H9 (cell line): ENCODE measurements around the gene HLA-DPB1. TPM values are rescaled to one million over a fixed set of nuclear protein-coding genes. Genes with fewer than 3 reads are reported as not detected.

ENCODE experiments used
- DNase-seq: peaks from one replicate; pipeline ENCODE4 v3.0.0-alpha.2; 2017
- H2AFZ ChIP-seq: one replicate; pipeline ENCODE4 v1.6.1; 2013; ENCODE audit warnings: mild to moderate bottlenecking, low read length, control low read depth, moderate library complexity
- H2AK5ac ChIP-seq: 2 replicates; pipeline ENCODE4 v1.6.1; 2013; ENCODE audit warnings: low read length, control low read depth, mixed read lengths; ENCODE audit not compliant: insufficient read length
- H2BK120ac ChIP-seq: one replicate; pipeline ENCODE4 v1.6.1; 2013; ENCODE audit warnings: low read depth, mild to moderate bottlenecking, low read length, control low read depth, inconsistent platforms; ENCODE audit not compliant: poor library complexity, severe bottlenecking
- H2BK12ac ChIP-seq: 2 replicates; pipeline ENCODE4 v1.6.1; 2013; ENCODE audit warnings: low read length, control low read depth, mixed read lengths, low read depth; ENCODE audit not compliant: insufficient read length
- H2BK15ac ChIP-seq: 2 replicates; pipeline ENCODE4 v1.6.1; 2013; ENCODE audit warnings: low read depth, low read length, control low read depth
- H2BK20ac ChIP-seq: one replicate; pipeline ENCODE4 v1.6.1; 2013; ENCODE audit warnings: low read depth, mild to moderate bottlenecking, low read length, control low read depth, inconsistent platforms; ENCODE audit not compliant: poor library complexity, severe bottlenecking
- H2BK5ac ChIP-seq: 2 replicates; pipeline ENCODE4 v1.6.1; 2013; ENCODE audit warnings: low read length, control low read depth, mixed read lengths; ENCODE audit not compliant: insufficient read length
- H3K14ac ChIP-seq: 2 replicates; pipeline ENCODE4 v1.6.1; 2013; ENCODE audit warnings: low read length, control low read depth; ENCODE audit not compliant: insufficient read depth
- H3K18ac ChIP-seq: 2 replicates; pipeline ENCODE4 v1.6.1; 2013; ENCODE audit warnings: low read depth, mild to moderate bottlenecking, mixed read lengths, low read length, control low read depth; ENCODE audit not compliant: insufficient read length
- H3K23ac ChIP-seq: 2 replicates; pipeline ENCODE4 v1.6.1; 2013; ENCODE audit warnings: low read length, control low read depth, mixed read lengths, low read depth; ENCODE audit not compliant: insufficient read length
- H3K23me2 ChIP-seq: 2 replicates; pipeline ENCODE4 v1.6.1; 2013; ENCODE audit warnings: low read depth, mild to moderate bottlenecking, mixed read lengths, low read length, control low read depth; ENCODE audit not compliant: insufficient read length, poor library complexity, severe bottlenecking
- H3K27ac ChIP-seq: 2 replicates; pipeline ENCODE4 v1.5.1; 2013; ENCODE audit warnings: low read length, control low read depth, mixed read lengths, low read depth; ENCODE audit not compliant: insufficient read length
- H3K27me3 ChIP-seq: 2 replicates; pipeline ENCODE4 v1.6.1; 2013; ENCODE audit warnings: low read length, control low read depth, inconsistent platforms; ENCODE audit not compliant: insufficient read depth
- H3K4ac ChIP-seq: 2 replicates; pipeline ENCODE4 v1.6.1; 2013; ENCODE audit warnings: low read depth, mild to moderate bottlenecking, control low read depth, inconsistent platforms, low read length, moderate library complexity
- H3K4me1 ChIP-seq: 2 replicates; pipeline ENCODE4 v1.6.1; 2013; ENCODE audit warnings: low read length, control low read depth, inconsistent platforms; ENCODE audit not compliant: insufficient read depth
- H3K4me2 ChIP-seq: 2 replicates; pipeline ENCODE4 v1.6.1; 2013; ENCODE audit warnings: low read length, control low read depth, mixed read lengths; ENCODE audit not compliant: insufficient read length, insufficient read depth
- H3K56ac ChIP-seq: 2 replicates; pipeline ENCODE4 v1.6.1; 2013; ENCODE audit warnings: low read depth, mild to moderate bottlenecking, mixed read lengths, low read length, control low read depth; ENCODE audit not compliant: insufficient read length
- H3K79me1 ChIP-seq: 2 replicates; pipeline ENCODE4 v1.6.1; 2013; ENCODE audit warnings: low read depth, mild to moderate bottlenecking, moderate library complexity, low read length, control low read depth, inconsistent platforms; ENCODE audit not compliant: insufficient read depth, poor library complexity, severe bottlenecking
- H3K79me2 ChIP-seq: 2 replicates; pipeline ENCODE4 v1.6.1; 2013; ENCODE audit warnings: low read length, control low read depth, inconsistent platforms; ENCODE audit not compliant: insufficient read depth
- H3K9ac ChIP-seq: 2 replicates; pipeline ENCODE4 v1.6.1; 2013; ENCODE audit warnings: low read length, control low read depth, mixed read lengths; ENCODE audit not compliant: insufficient read length; ENCODE audit errors: extremely low read depth
- H3K9me3 ChIP-seq: one replicate; pipeline ENCODE4 v1.6.1; 2013; ENCODE audit warnings: low read depth, low read length, inconsistent platforms; ENCODE audit not compliant: control insufficient read depth
- H3T11ph ChIP-seq: one replicate; pipeline ENCODE4 v1.6.1; 2013; ENCODE audit warnings: mild to moderate bottlenecking, low read length, control low read depth, inconsistent platforms
- H4K20me1 ChIP-seq: one replicate; pipeline ENCODE4 v1.6.1; 2013; ENCODE audit not compliant: control insufficient read depth, insufficient read length, insufficient read depth
- H4K5ac ChIP-seq: 2 replicates; pipeline ENCODE4 v1.6.1; 2013; ENCODE audit warnings: low read depth, mild to moderate bottlenecking, mixed read lengths, low read length, control low read depth; ENCODE audit not compliant: insufficient read length
- H4K8ac ChIP-seq: replicated peaks from 2 replicates; pipeline ENCODE4 v1.6.1; 2013; ENCODE audit warnings: low read length, control low read depth, mixed read lengths, low read depth; ENCODE audit not compliant: insufficient read length
- H4K91ac ChIP-seq: 2 replicates; pipeline ENCODE4 v1.6.1; 2013; ENCODE audit warnings: low read depth, mild to moderate bottlenecking, moderate library complexity, mixed read lengths, low read length, control low read depth; ENCODE audit not compliant: insufficient read length
- H3K27ac Mint-ChIP-seq, 3 experiments: 2 replicates in 2 of 3; 3 replicates in 1 of 3; pipeline ENCODE4 v1.8.0; 2020 to 2021; ENCODE audit warnings: mixed read lengths in 3 of 3, mild to moderate bottlenecking in 1 of 3, moderate library complexity in 1 of 3
- H3K27me3 Mint-ChIP-seq: 2 replicates; pipeline ENCODE4 v1.8.0; 2021; ENCODE audit warnings: low read depth, mild to moderate bottlenecking, moderate library complexity, mixed read lengths
- H3K36me3 Mint-ChIP-seq, 3 experiments: 2 replicates in 2 of 3; 3 replicates in 1 of 3; pipeline ENCODE4 v1.8.0; 2020 to 2021; ENCODE audit warnings: low read depth in 3 of 3, mixed read lengths in 3 of 3; ENCODE audit not compliant: insufficient read depth in 1 of 3
- H3K4me1 Mint-ChIP-seq, 2 experiments: 2 replicates each; pipeline ENCODE4 v1.8.0; 2020; ENCODE audit warnings: mixed read lengths in 2 of 2
- H3K4me3 Mint-ChIP-seq, 2 experiments: 2 replicates in 1 of 2; 3 replicates in 1 of 2; pipeline ENCODE4 v1.8.0; 2020 to 2021; ENCODE audit warnings: mild to moderate bottlenecking in 2 of 2, mixed read lengths in 2 of 2, moderate library complexity in 1 of 2
- H3K9me3 Mint-ChIP-seq, 2 experiments: 2 replicates in 1 of 2; 3 replicates in 1 of 2; pipeline ENCODE4 v1.8.0; 2020; ENCODE audit warnings: mild to moderate bottlenecking in 2 of 2, mixed read lengths in 2 of 2, moderate library complexity in 1 of 2
- CTCF ChIP-seq: fragments of 200-600 bp; sonication (generic); conservative IDR thresholded peaks from 3 replicates; pipeline ENCODE4 v1.8.0; 2021; ENCODE audit warnings: antibody characterized with exemption, mild to moderate bottlenecking
- WGBS: extraction: QIAGEN DNeasy Blood & Tissue Kit; methylation state at CpG from one replicate; pipeline ENCODE4 v1.1.7; 2013; ENCODE audit warnings: missing lambda C conversion rate, low lambda C conversion rate, mixed read lengths; ENCODE audit not compliant: insufficient read length; ENCODE audit errors: extremely low coverage; 5-methylcytosine and 5-hydroxymethylcytosine counted together
- total RNA-seq: library from RNA; stranded (reverse); gene quantifications from 2 replicates; pipeline ENCODE4 v1.2.1, GENCODE V29; 2021

HLA-DPB1 gene
- total RNA-seq, 1 experiment from 2014 or later = 23.6 TPM

- Mint-ChIP-seq H3K36me3 (no peaks in the 10 kb centered on the region), H3K4me3 (no peak overlapping the region), H3K4me1 (peaks cover 0 to 4% of the 10 kb centered on the region in 2 experiments; a peak in 1 of 4 replicates), H3K27me3 (peaks cover 26% of the 10 kb centered on the region), H3K9me3 (no peaks in the 10 kb centered on the region), H3K27ac (no peak overlapping the region; a peak in 1 of 7 replicates)
- H3K56ac ChIP-seq = no peak overlapping the region
- H2AFZ ChIP-seq = no peak overlapping the region
- no peak overlapping the region for H2BK15ac ChIP-seq
- H4K91ac ChIP-seq = no peak overlapping the region
- H3K27ac ChIP-seq = no peak overlapping the region
- no peak overlapping the region for H3K23ac ChIP-seq
- H3K18ac ChIP-seq = no peak overlapping the region
- no peaks in the 10 kb centered on the region for H3K79me1 ChIP-seq
- no peak overlapping the region for H2BK12ac ChIP-seq
- no peak for TF ChIP-seq CTCF
- no peak overlapping the region for H4K5ac ChIP-seq
- H3K9me3 ChIP-seq = no peaks in the 10 kb centered on the region
- no CpG with 5 or more reads among the region's 1 CpG for WGBS
- no peak overlapping the region for H3K14ac ChIP-seq
- H3K4me1 ChIP-seq = no peaks in the 10 kb centered on the region
- H3K27me3 ChIP-seq = no peaks in the 10 kb centered on the region
- H2BK120ac ChIP-seq = no peak overlapping the region
- no peaks in the 10 kb centered on the region for H4K20me1 ChIP-seq
- no peak overlapping the region for H2BK20ac ChIP-seq
- H3K4me2 ChIP-seq = no peak overlapping the region
- no peaks in the 10 kb centered on the region for H3K23me2 ChIP-seq
- no peak for DNase-seq
- no peaks in the 10 kb centered on the region for H3K79me2 ChIP-seq
- no peak overlapping the region for H2BK5ac ChIP-seq
- no peak overlapping the region for H4K8ac ChIP-seq
- H3T11ph ChIP-seq = no peak overlapping the region
- H3K4ac ChIP-seq = no peak overlapping the region
- no peak overlapping the region for H3K9ac ChIP-seq
- H2AK5ac ChIP-seq = no peak overlapping the region
Measured at GRCh38 chr6:33028220-33028849, 47.5 kb upstream of the HLA-DPB1 start.
